ENCODE data around the gene LCE3B. TPM values are rescaled to one million over a fixed set of nuclear protein-coding genes. Genes with fewer than 3 reads are reported as not detected.

Gene LCE3B
- total RNA-seq, 1 donor = not detected

DNA sequence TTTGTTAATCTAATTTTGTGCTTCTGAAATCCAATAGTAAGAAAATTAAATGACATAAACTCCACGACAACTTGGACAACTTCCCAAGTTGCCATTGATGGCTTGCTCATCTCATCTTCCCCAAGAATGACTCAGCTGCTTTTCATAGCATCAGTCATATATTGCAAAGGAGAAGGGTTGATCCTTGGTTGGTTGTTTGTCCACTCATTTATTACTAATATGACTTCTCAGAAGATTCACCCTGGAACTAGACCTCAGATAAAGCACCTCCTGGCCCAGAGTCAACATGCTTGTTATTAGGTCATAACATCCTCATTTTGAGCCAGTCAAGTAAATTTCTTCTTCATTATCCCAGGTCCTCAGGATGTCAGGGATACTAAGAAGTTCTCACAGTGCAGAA, 31.0 kb upstream of the LCE3B start:
- H3K4me3 ChIP-seq (ENCODE audit: low read depth, low read length) = no peak overlapping the region
- DNase-seq (ENCODE audit: low read depth) = no peak
- TF ChIP-seq, protein P1, sequence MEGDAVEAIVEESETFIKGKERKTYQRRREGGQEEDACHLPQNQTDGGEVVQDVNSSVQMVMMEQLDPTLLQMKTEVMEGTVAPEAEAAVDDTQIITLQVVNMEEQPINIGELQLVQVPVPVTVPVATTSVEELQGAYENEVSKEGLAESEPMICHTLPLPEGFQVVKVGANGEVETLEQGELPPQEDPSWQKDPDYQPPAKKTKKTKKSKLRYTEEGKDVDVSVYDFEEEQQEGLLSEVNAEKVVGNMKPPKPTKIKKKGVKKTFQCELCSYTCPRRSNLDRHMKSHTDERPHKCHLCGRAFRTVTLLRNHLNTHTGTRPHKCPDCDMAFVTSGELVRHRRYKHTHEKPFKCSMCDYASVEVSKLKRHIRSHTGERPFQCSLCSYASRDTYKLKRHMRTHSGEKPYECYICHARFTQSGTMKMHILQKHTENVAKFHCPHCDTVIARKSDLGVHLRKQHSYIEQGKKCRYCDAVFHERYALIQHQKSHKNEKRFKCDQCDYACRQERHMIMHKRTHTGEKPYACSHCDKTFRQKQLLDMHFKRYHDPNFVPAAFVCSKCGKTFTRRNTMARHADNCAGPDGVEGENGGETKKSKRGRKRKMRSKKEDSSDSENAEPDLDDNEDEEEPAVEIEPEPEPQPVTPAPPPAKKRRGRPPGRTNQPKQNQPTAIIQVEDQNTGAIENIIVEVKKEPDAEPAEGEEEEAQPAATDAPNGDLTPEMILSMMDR (IDR thresholded peaks at IDR 0.05; ENCODE audit: insufficient read depth, low read length) = no peak

DNA sequence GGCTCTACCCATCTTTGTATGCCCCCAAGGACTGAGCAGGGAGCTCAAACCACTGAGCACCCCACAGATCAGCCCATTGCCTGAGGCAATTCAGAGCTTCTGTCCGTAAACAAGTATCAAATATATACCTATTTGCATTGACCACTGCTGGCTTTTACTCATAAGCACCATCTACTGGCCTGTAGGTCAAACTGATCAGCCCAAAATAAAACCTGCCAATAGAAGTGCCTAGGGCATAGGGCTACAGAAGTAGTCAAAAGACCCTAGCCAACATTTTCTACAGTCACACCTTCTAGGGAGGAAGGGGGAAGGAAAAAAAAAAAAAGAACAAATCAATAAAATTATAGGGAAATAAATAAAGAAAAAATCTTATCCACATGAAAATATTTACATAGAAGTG, 28.0 kb upstream of the LCE3B start:
- no peak overlapping the region for H3K4me3 ChIP-seq (ENCODE audit: low read depth, low read length)
- DNase-seq (ENCODE audit: low read depth) = no peak
- TF ChIP-seq, protein P1 (IDR thresholded peaks at IDR 0.05; ENCODE audit: insufficient read depth, low read length) = no peak

DNA sequence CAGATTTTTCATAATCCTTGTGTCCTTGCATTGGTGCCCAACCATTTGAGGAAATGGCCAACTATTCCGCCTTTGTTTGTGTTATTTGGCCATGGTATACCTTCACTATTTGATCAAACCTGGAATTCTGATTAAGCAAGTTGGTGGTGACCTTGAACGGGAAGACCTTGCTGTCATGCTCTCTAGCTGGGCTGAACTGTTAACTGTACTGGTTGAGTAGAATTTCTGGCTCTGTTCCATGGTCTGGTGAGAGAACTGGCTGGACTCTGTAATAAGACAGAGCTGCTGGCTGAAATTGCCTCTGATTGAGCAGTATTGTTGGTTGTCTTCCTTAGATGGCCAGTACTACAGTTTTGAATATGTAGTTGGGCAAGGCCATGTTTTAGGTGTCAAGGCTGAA, 16.6 kb upstream of the LCE3B start:
- TF ChIP-seq, protein P1 (IDR thresholded peaks at IDR 0.05; ENCODE audit: insufficient read depth, low read length) = no peak
- no peak for DNase-seq (ENCODE audit: low read depth)
- no peak overlapping the region for H3K4me3 ChIP-seq (ENCODE audit: low read depth, low read length)

DNA sequence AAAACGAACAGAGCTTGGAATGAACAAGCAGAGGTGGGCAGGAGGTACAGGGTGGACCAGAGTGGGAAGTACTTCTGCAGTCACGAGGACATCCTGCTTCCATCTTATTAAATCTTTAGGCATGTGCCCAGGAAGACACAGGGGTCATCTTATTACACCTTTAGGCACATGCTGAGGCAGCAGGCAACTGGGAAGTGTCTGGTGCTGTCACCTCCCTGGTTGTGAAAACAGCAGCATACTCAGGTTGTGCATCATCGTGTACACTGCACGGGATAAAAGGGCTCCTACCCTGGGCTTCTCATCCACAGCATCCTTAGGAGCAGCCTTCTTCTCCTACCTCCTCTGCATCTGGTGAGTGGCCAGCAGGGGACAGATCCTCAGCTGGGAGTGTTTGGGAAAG, 13.7 kb upstream of the LCE3B start, which contains the start of gene LCE3C:
Gene LCE3C (plus strand): TSS at position 301 of the 400 bp plus-strand sequence. CDS start 498 bp downstream, outside the sequence.
- no peak within 1 kb of the TSS for H3K4me3 ChIP-seq (ENCODE audit: low read depth, low read length)
- DNase-seq (ENCODE audit: low read depth) = no peak
- TF ChIP-seq, protein P1 (IDR thresholded peaks at IDR 0.05; ENCODE audit: insufficient read depth, low read length) = no peak

DNA sequence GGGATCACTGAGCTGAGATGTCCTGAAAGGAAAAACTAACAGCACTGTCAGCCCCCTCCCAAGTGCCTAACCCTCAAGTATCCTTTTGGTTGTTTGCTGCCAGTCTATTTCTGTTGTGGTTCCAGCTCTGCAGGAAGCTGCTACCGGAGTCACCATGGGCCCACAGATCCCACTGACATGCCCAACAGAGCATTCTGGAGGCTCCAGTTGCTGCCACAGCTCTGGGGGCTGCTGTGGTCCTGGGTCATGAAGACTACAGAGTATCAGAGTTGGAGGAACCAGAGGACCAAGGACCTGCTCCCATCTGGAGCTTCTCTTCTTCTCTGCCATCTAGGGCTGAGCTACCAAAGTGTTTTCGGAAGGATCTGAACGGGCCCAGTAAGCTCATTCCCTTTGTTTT, 8.4 kb downstream of the LCE3B start:
- DNase-seq (ENCODE audit: low read depth) = no peak
- TF ChIP-seq, protein P1 (IDR thresholded peaks at IDR 0.05; ENCODE audit: insufficient read depth, low read length) = no peak
- H3K4me3 ChIP-seq (ENCODE audit: low read depth, low read length) = no peak overlapping the region

DNA sequence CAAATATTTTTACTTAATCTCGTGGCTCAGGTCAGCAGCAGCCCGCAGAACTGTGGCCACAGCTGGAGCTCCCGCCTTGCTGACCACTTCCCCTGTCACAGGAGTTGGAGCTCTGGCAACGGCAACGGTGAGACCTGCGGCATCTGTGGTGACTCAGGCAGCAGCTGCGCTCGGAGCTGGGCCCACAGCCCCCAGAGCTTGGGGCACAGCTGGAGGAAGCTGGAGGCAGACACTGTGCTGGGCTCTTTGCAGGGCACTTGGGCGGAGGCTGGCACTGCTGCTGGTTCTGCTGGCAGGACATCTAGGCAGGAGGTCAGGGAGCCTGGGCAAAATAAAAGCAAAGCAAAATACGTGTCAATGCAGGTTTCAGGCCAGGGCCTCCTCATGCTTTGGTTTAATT, 9.2 kb downstream of the LCE3B start, which contains the start of gene LCE3A:
Gene LCE3A (minus strand): TSS at position 301 of the 400 bp plus-strand sequence. CDS start 0 bp downstream, at position 301.
- H3K4me3 ChIP-seq (ENCODE audit: low read depth, low read length) = no peak within 1 kb of the TSS
- DNase-seq (ENCODE audit: low read depth) = no peak
- TF ChIP-seq, protein P1 (IDR thresholded peaks at IDR 0.05; ENCODE audit: insufficient read depth, low read length) = no peak

DNA sequence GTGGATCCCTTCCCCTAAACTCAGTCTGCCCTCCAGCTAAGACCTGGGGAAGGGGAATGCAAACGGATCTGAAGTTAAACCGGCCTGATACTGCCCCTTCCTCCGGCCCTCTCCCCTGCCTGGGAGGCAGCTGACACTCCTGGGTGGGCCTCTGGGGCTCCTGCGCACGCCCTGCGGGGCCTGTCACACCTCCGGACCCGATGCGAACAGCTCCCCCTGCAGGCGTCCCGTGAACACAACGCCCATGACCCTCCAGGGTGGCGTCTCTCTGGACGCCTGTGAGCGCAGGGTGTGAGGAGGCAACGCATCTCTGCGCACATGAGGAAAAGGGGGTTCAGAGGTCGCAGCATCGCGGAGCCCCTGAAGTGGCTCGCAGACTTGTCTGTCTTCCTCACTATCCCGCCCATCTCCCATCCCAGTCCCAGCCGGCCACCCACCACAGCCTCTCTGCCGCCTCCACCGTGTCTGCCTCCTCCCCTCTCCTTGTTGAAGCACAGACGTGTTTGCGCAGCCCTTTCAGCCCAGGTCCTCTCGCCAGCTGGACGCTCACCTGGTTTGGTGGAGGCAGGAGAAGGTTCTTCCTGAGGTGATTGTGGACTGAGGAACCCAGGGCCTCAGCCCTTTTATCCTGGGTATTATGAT, 9.7 kb downstream of the LCE3B start:
- TF ChIP-seq, protein P1 (IDR thresholded peaks at IDR 0.05; ENCODE audit: insufficient read depth, low read length) = no peak
- DNase-seq (ENCODE audit: low read depth) = no peak
- H3K4me3 ChIP-seq (ENCODE audit: low read depth, low read length) = no peak overlapping the region
